Stimulated activated CD8-positive, alpha-beta memory T cell treated with anti-CD3 and anti-CD28 coated beads, Interleukin-12 subunit alpha, Interleukin-12 subunit beta, amount 100 ng/mL, for 1 hour (primary cell): Measurements from ENCODE around the gene HEMGN.

ENCODE experiments used
- DNase-seq: peaks from one replicate; pipeline ENCODE4 v3.0.0-alpha.2; 2020; ENCODE audit warnings: low read depth

Gene HEMGN

GRCh38 chr9:97895211-97895610 is 42.8 kb downstream of the HEMGN start:
- no peak for DNase-seq

- DNase-seq, result no peak
Observed at GRCh38 chr9:97892421-97892820, 45.6 kb downstream of the HEMGN start.

GRCh38 chr9:97891736-97892135 is 46.2 kb downstream of the HEMGN start:
- DNase-seq, result no peak

- peak; percentile 53 for DNase-seq
Observed at GRCh38 chr9:97889941-97890887, 47.8 kb downstream of the HEMGN start.

- no peak for DNase-seq
Observed at GRCh38 chr9:97880336-97880735, 57.6 kb downstream of the HEMGN start.
